HepG2 (cell line): ENCODE measurements around the gene FAM3C. TPM values are rescaled to one million over a fixed set of nuclear protein-coding genes. Genes with fewer than 3 reads are reported as not detected.

Source experiments
- ATAC-seq: fragments of 200-7000 bp; cut with Tn5 transposase; 3 replicates; pipeline ENCODE4 v1.9.1; 2020; ENCODE audit warnings: mild to moderate bottlenecking, moderate library complexity
- BruUV-seq: library from RNA; stranded (reverse); fragments of 400-500 nt; replicated peaks from 2 replicates; lab custom pipeline; 2021; lab: Mats Ljungman, UMichigan
- CTCF ChIA-PET: fragments of 300-600 bp; formaldehyde crosslinking; extraction: SDS; loops from one replicate; lab custom pipeline; 2021; ENCODE audit warnings: low total read pairs, inconsistent platforms, low intra/inter-chr PET ratio; lab: Yijun Ruan, JAX
- POLR2A ChIA-PET: fragments of 350-600 bp; sonication (Branson Sonifier 250); formaldehyde crosslinking; loops from one replicate; lab custom pipeline; 2020; ENCODE audit warnings: antibody characterized with exemption, inconsistent platforms; lab: Yijun Ruan, JAX
- DNase-seq: peaks from one replicate; pipeline ENCODE4 v3.0.0-alpha.2; 2015; ENCODE audit warnings: low spot score
- FAIRE-seq: peaks from 3 replicates; lab custom pipeline; 2011; peaks lifted over from hg19 to GRCh38; lab: Jason Lieb, UNC
- H2AFZ ChIP-seq: one replicate; pipeline ENCODE4 v1.6.1; 2011; ENCODE audit warnings: low read length, inconsistent platforms
- H3K27ac ChIP-seq: fragments of 300-600 bp; 3 replicates; pipeline ENCODE4 v1.8.0; 2011; ENCODE audit warnings: mixed run types, mild to moderate bottlenecking, mixed read lengths, low read length, inconsistent platforms; ENCODE audit not compliant: insufficient read depth; ENCODE audit errors: extremely low read length
- H3K27me3 ChIP-seq, 2 experiments: fragments of 200-600 bp in 1 of 2; 2 replicates in 1 of 2; 3 replicates in 1 of 2; pipeline versions ENCODE4 v1.6.0 to v1.8.0; 2011; ENCODE audit warnings: low read length in 2 of 2, mild to moderate bottlenecking in 2 of 2, moderate library complexity in 2 of 2, inconsistent platforms in 1 of 2; ENCODE audit not compliant: insufficient read depth in 2 of 2, control insufficient read depth in 1 of 2
- H3K36me3 ChIP-seq, 2 experiments: fragments of 200-600 bp in 1 of 2; replicated peaks in 1 of 2; 2 replicates in 1 of 2; 3 replicates in 1 of 2; pipeline versions ENCODE4 v1.5.1 to v1.8.0; 2011; ENCODE audit warnings: low read length in 2 of 2, inconsistent platforms in 1 of 2; ENCODE audit not compliant: insufficient read depth in 2 of 2, control insufficient read depth in 1 of 2
- H3K4me1 ChIP-seq: 2 replicates; pipeline ENCODE4 v1.5.1; 2012; ENCODE audit warnings: low read length, inconsistent platforms; ENCODE audit not compliant: insufficient read depth
- H3K4me2 ChIP-seq: 2 replicates; pipeline ENCODE4 v1.6.0; 2011; ENCODE audit warnings: low read depth, low read length, inconsistent platforms
- H3K4me3 ChIP-seq, 3 experiments: fragments of 200-600 bp in 1 of 3; sonication (generic), shearing (Covaris generic) in 1 of 3; replicated peaks in 1 of 3; 2 replicates each; pipeline ENCODE4 v1.5.1; 2011 to 2016; ENCODE audit warnings: low read length in 3 of 3, inconsistent platforms in 2 of 3, low read depth in 2 of 3, mild to moderate bottlenecking in 2 of 3, control low read depth in 1 of 3, mixed read lengths in 1 of 3; ENCODE audit not compliant: insufficient read depth in 1 of 3
- H3K79me2 ChIP-seq: one replicate; pipeline ENCODE4 v1.6.1; 2011; ENCODE audit warnings: low read length, inconsistent platforms; ENCODE audit not compliant: insufficient read depth
- H3K9ac ChIP-seq: 2 replicates; pipeline ENCODE4 v1.6.0; 2011; ENCODE audit warnings: mild to moderate bottlenecking, low read depth, low read length, inconsistent platforms; ENCODE audit not compliant: insufficient read depth
- H3K9me3 ChIP-seq: 2 replicates; pipeline ENCODE4 v1.5.1; 2012; ENCODE audit warnings: mild to moderate bottlenecking, low read length
- H4K20me1 ChIP-seq: 2 replicates; pipeline ENCODE4 v1.6.0; 2011; ENCODE audit warnings: inconsistent platforms, mild to moderate bottlenecking, low read length, moderate library complexity; ENCODE audit not compliant: insufficient read depth
- CC2D1A ChIP-seq: sonication (generic); formaldehyde crosslinking; IDR thresholded peaks from 2 replicates; pipeline ENCODE4 v1.8.1; 2023; ENCODE audit warnings: mild to moderate bottlenecking, missing genetic modification reagents
- ELK4 ChIP-seq: sonication (generic); formaldehyde crosslinking; IDR thresholded peaks from 2 replicates; pipeline ENCODE4 v1.9.0; 2021; ENCODE audit warnings: missing genetic modification reagents, borderline replicate concordance
- FOXM1 ChIP-seq: sonication (generic); formaldehyde crosslinking; IDR thresholded peaks from 2 replicates; pipeline ENCODE4 v1.5.0; 2020; ENCODE audit warnings: missing genetic modification reagents
- GABPB1 ChIP-seq: IDR thresholded peaks from 2 replicates; pipeline ENCODE4 v1.6.1; 2016; ENCODE audit warnings: mild to moderate bottlenecking, missing genetic modification reagents, moderate library complexity, missing compliant biosample characterization
- IKZF5 ChIP-seq: IDR thresholded peaks from 2 replicates; pipeline ENCODE4 v1.6.1; 2018; ENCODE audit warnings: missing genetic modification reagents, mild to moderate bottlenecking, missing compliant biosample characterization
- NR1H2 ChIP-seq: sonication (generic); formaldehyde crosslinking; IDR thresholded peaks from 2 replicates; pipeline ENCODE4 v1.8.1; 2022; ENCODE audit warnings: low read depth, missing genetic modification reagents, borderline replicate concordance
- TFAP4 ChIP-seq: sonication (generic); IDR thresholded peaks from 2 replicates; pipeline ENCODE4 v1.6.1; 2016; ENCODE audit warnings: low read depth, borderline replicate concordance
- TRIM24 ChIP-seq: sonication (generic); formaldehyde crosslinking; IDR thresholded peaks from 2 replicates; pipeline ENCODE4 v1.8.0; 2022; ENCODE audit warnings: mild to moderate bottlenecking, missing genetic modification reagents
- ZNF136 ChIP-seq: sonication (generic); formaldehyde crosslinking; IDR thresholded peaks from 2 replicates; pipeline ENCODE4 v1.8.1; 2022; ENCODE audit warnings: low read depth, mild to moderate bottlenecking, moderate library complexity, missing genetic modification reagents
- ZNF720 ChIP-seq: sonication (generic); formaldehyde crosslinking; IDR thresholded peaks from 2 replicates; pipeline ENCODE4 v1.4.0; 2020; ENCODE audit warnings: missing genetic modification reagents
- ZXDC ChIP-seq: sonication (generic); formaldehyde crosslinking; IDR thresholded peaks from 2 replicates; pipeline ENCODE4 v1.5.0; 2020; ENCODE audit warnings: mild to moderate bottlenecking, missing genetic modification reagents
- WGBS: methylation state at CpG from one replicate; pipeline ENCODE4 v1.1.6; 2017; ENCODE audit warnings: low lambda C conversion rate; 5-methylcytosine and 5-hydroxymethylcytosine counted together
- in situ Hi-C: cut with HindIII; loops from 2 replicates; pipeline ENCODE4 v1.10.0; 2017; ENCODE audit warnings: low pct_unique_long_range_greater_than_20kb; ENCODE audit not compliant: extremely low pct_ligation_motif_present
- intact Hi-C: fragments of 100-400 bp; cut with micrococcal nuclease; formaldehyde crosslinking; loops from one replicate; pipeline ENCODE4 v1.10.0; 2022; ENCODE audit not compliant: unreplicated experiment
- polyA plus RNA-seq, 8 experiments: library from polyadenylated mRNA; depleted of rRNA in 3 of 8; stranded (reverse) in 7 of 8; unstranded in 1 of 8; fragments of >200 nt; fragmentation: Illumina TruSeq in 4 of 8; extraction: Trizol in 4 of 8; gene quantifications; 2 replicates each; pipeline versions ENCODE4 v1.2.1 to v1.2.3, GENCODE V29; 2011 to 2016; ENCODE audit warnings: low read depth in 4 of 8, missing spikeins in 1 of 8, mixed read lengths in 1 of 8; ENCODE audit not compliant: insufficient read depth in 1 of 8
- total RNA-seq, 5 experiments: library from RNA; depleted of rRNA; stranded (reverse); fragments of >200 nt; fragmentation: Illumina TruSeq; extraction: Trizol; gene quantifications; 2 replicates each; pipeline ENCODE4 v1.2.3, GENCODE V29; 2016; ENCODE audit warnings: low read depth in 1 of 5

Gene FAM3C
- total and polyA plus RNA-seq, 2 of the 13 experiments (the other 11 are each of a cell fraction or from before 2014, with no cell fraction given) = 14.6 to 16.0 TPM

GRCh38 chr7:121379930-121380329 lies 16.2 kb downstream of the FAM3C start:
- CTCF ChIA-PET = no interaction called here
- FAIRE-seq = no peak
- DNase-seq = no peak
- intact Hi-C loops = loop anchor here (2.0 kb wide), 1 partner anchor 15 kb away; no protein-coding TSS in a partner anchor
- H3K9ac ChIP-seq = no peak overlapping the region
- peaks cover 7 to 27% of the 10 kb centered on the region in 2 experiments; a peak in 4 of 5 replicates for H3K36me3 ChIP-seq
- H3K4me1 ChIP-seq = no peaks in the 10 kb centered on the region
- no peaks in the 10 kb centered on the region for H3K27me3 ChIP-seq
- no TSS peak for BruUV-seq
- whole genome bisulfite sequencing = 100% methylated on average over 1 of the region's 1 CpG
- H3K27ac ChIP-seq = no peak overlapping the region
- no peaks in the 10 kb centered on the region for H3K9me3 ChIP-seq
- TF ChIP-seq ZXDC (CRISPR knock-in tag) (no peak), TRIM24 (CRISPR knock-in tag) (no peak), IKZF5 (CRISPR knock-in tag) (no peak), ZNF720 (no peak), ZNF136 (CRISPR knock-in tag) (no peak), ELK4 (CRISPR knock-in tag) (no peak), GABPB1 (no peak), CC2D1A (CRISPR knock-in tag) (no peak), FOXM1 (CRISPR knock-in tag) (no peak), NR1H2 (CRISPR knock-in tag) (no peak), TFAP4 (no peak)
- TF ChIP-seq, all 625 proteins: peak for 0
- no peak overlapping the region for H2AFZ ChIP-seq
- in situ Hi-C loops = no loop called here
- no peak overlapping the region for H3K4me2 ChIP-seq
- no peak overlapping the region for H3K4me3 ChIP-seq
- POLR2A ChIA-PET = interaction anchor here (0.7 kb wide), 1 partner anchor 17 kb away, joined by 3 read pairs; no protein-coding TSS in a partner anchor
- ATAC-seq = no peak
- H4K20me1 ChIP-seq = no peaks in the 10 kb centered on the region
- peaks cover 11% of the 10 kb centered on the region for H3K79me2 ChIP-seq
